GM11168 (cell line): ENCODE measurements around the gene METTL27.

Experiments
- in situ Hi-C: fragments of 300-500 bp; cut with MboI; formaldehyde crosslinking; loops from one replicate; pipeline ENCODE4 v1.12.0; 2022; ENCODE audit warnings: low sequenced_read_pairs; ENCODE audit not compliant: unreplicated experiment

The METTL27 gene

DNA sequence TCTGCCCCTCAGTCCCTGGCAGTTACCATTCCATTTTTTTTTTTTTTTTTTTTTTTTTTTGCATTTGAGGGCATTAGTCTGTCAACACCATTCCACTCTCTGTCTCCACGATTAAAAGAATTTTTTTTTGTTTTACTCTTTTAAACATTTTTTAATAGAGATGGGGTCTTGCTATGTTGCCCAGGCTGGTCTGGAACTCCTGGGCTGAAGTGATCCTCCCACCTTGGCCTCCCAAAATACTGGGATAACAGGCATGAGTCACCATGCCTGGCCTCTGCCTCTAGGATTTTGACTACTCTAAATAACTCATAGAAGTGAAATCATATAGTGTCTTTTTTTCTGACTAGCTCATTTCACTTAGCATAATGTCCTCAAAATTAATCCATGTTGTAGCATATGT is 55.7 kb downstream of the METTL27 start:
- in situ Hi-C loops: no loop called here
